SU-DHL-6 (cell line): ENCODE data around the gene GRM3.

Experiments used
- CTCF ChIP-seq: fragments of 200-600 bp; sonication (generic); IDR thresholded peaks from one replicate; pipeline ENCODE4 v1.5.1; 2017; ENCODE audit warnings: antibody characterized with exemption, mild to moderate bottlenecking, low read length, moderate library complexity; ENCODE audit not compliant: insufficient read depth, poor library complexity, severe bottlenecking
- EZH2phosphoT487 ChIP-seq: fragments of 200-600 bp; sonication (generic), shearing (Covaris generic); conservative IDR thresholded peaks from 2 replicates; pipeline ENCODE4 v1.6.1; 2018; ENCODE audit warnings: mild to moderate bottlenecking, antibody characterized with exemption, low read length, moderate library complexity, mixed read lengths

GRCh38 chr7:86818903-86819302 is 175.2 kb downstream of the GRM3 start:
- TF ChIP-seq CTCF: no peak
- no peak for TF ChIP-seq EZH2phosphoT487
